Parathyroid adenoma (tissue), 2 donors: ENCODE data around the gene KCNJ15.
A peak's percentile ranks its signal among the peaks of the same experiment; 100 is the strongest.

ENCODE experiments used
- H2AFZ ChIP-seq: fragments of 300-600 bp; sonication (generic); one replicate; pipeline ENCODE4 v1.7.0; 2017; ENCODE audit warnings: antibody characterized with exemption, mild to moderate bottlenecking
- H3K27ac ChIP-seq: fragments of 300-600 bp; sonication (generic); one replicate; pipeline ENCODE4 v1.7.0; 2017
- H3K27me3 ChIP-seq: fragments of 300-600 bp; sonication (generic); one replicate; pipeline ENCODE4 v1.7.0; 2017; ENCODE audit warnings: low read length; ENCODE audit not compliant: control insufficient read depth, insufficient read depth
- H3K36me3 ChIP-seq: fragments of 300-600 bp; sonication (generic); one replicate; pipeline ENCODE4 v1.7.0; 2017; ENCODE audit warnings: low read length; ENCODE audit not compliant: control insufficient read depth, insufficient read depth
- H3K4me1 ChIP-seq: fragments of 300-600 bp; sonication (generic); one replicate; pipeline ENCODE4 v1.7.0; 2017; ENCODE audit warnings: control low read depth
- H3K4me2 ChIP-seq: fragments of 300-600 bp; sonication (generic); one replicate; pipeline ENCODE4 v1.7.0; 2017; ENCODE audit warnings: low read length
- H3K4me3 ChIP-seq: fragments of 300-600 bp; sonication (generic); one replicate; pipeline ENCODE4 v1.7.0; 2017; ENCODE audit warnings: low read depth, low read length
- H3K79me2 ChIP-seq: fragments of 300-600 bp; sonication (generic); one replicate; pipeline ENCODE4 v1.7.0; 2017; ENCODE audit warnings: control low read depth
- H3K9ac ChIP-seq: fragments of 300-600 bp; sonication (generic); one replicate; pipeline ENCODE4 v1.7.0; 2017; ENCODE audit warnings: mild to moderate bottlenecking
- H3K9me3 ChIP-seq: fragments of 300-600 bp; sonication (generic); one replicate; pipeline ENCODE4 v1.7.0; 2017; ENCODE audit warnings: low read length; ENCODE audit not compliant: control insufficient read depth
- TF ChIP-seq, protein P1 (sequence below): fragments of 300-600 bp; sonication (generic); IDR thresholded peaks from one replicate; pipeline ENCODE4 v1.7.0; 2017; ENCODE audit warnings: antibody characterized with exemption, mild to moderate bottlenecking
- donor health status: primary hyperparathyroidism.

KCNJ15 gene

DNA sequence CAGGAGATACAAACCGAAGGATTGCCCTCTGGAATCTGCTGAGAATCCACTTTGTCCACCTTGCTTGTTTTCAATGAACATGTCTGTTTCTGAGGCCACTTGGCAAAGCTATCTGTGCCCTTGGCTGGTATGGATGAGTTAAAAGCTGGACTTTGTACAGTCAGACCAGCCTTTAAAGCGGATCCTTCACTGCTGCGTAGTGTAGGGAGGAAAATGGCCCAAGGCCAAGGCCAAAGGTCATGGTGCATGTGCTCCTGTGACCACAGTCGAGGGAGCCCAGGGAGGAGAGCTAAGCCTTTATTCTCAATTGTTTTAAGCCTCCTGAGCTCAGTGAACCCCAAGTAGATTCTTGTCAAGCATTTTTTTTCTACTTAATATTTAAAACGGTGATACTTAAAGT lies 37.0 kb downstream of the KCNJ15 start:
- Histone ChIP-seq H3K27me3 (no peaks in the 10 kb centered on the region), H2AFZ (no peak overlapping the region), H3K79me2 (no peaks in the 10 kb centered on the region), H3K36me3 (no peaks in the 10 kb centered on the region), H3K9ac (no peak overlapping the region), H3K9me3 (no peaks in the 10 kb centered on the region), H3K27ac (no peak overlapping the region), H3K4me3 (no peak overlapping the region), H3K4me2 (no peak overlapping the region), H3K4me1 (no peaks in the 10 kb centered on the region)
- TF ChIP-seq, protein P1, sequence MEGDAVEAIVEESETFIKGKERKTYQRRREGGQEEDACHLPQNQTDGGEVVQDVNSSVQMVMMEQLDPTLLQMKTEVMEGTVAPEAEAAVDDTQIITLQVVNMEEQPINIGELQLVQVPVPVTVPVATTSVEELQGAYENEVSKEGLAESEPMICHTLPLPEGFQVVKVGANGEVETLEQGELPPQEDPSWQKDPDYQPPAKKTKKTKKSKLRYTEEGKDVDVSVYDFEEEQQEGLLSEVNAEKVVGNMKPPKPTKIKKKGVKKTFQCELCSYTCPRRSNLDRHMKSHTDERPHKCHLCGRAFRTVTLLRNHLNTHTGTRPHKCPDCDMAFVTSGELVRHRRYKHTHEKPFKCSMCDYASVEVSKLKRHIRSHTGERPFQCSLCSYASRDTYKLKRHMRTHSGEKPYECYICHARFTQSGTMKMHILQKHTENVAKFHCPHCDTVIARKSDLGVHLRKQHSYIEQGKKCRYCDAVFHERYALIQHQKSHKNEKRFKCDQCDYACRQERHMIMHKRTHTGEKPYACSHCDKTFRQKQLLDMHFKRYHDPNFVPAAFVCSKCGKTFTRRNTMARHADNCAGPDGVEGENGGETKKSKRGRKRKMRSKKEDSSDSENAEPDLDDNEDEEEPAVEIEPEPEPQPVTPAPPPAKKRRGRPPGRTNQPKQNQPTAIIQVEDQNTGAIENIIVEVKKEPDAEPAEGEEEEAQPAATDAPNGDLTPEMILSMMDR, result no peak

DNA sequence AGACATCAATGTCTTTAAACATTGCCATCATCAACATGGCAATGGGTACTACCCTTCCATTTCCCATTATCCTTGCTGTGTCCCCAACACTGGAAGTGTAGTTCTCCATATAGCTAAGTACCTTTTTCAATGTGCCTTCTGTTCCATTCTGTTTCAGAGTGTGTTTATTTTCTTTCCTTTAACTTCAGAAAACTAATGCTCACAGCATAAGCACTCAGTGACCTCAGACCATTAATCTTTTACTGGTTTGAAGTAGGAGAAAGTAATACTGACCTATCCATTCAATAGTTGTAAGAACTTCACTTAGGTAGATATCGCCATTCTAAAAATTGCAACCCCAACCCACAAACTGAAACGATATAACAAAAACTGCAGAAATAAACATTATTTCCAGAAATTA lies 37.8 kb downstream of the KCNJ15 start:
- Histone ChIP-seq H3K79me2 (no peaks in the 10 kb centered on the region), H3K27me3 (no peaks in the 10 kb centered on the region), H3K27ac (no peak overlapping the region), H3K4me3 (no peak overlapping the region), H3K4me2 (no peak overlapping the region), H3K4me1 (no peaks in the 10 kb centered on the region), H3K9me3 (no peaks in the 10 kb centered on the region), H3K36me3 (no peaks in the 10 kb centered on the region), H2AFZ (no peak overlapping the region), H3K9ac (no peak overlapping the region)
- TF ChIP-seq, protein P1, result no peak

DNA sequence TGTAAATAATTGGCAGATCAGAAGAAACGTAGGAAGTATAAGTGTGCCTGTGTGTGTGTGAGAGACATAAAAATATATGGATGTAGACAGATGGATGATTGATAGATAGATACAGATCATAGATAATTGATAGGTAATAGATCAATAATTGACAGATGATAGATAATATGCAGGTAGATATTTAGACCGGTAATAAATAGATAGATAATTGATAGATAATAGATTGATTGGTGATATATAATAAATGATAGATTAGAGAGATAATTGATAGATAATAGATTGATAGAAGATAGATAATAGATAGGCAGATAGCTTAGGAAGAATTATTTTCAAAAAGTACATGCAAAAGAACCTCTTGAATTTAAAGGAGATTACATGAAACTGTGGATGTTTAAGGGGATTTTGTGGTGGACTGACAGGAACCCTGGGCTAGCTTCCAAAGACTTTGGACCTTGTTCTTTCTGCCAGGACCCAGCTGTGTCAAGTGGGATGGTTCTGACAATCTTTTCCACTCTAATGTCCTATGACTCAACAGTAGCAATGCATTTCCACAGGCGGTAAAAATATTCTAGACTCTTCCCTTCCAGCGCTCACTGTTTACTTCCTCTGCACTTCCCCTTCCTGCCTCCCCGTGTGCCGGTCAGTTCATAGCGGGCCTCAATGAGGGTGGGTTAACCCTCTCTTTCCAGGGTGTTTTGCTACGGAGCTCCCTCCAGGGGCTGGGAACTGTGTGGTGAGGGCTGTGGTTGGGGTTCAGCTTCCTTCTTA lies 39.4 kb downstream of the KCNJ15 start:
- TF ChIP-seq, protein P1, result no peak
- no peak overlapping the region for H3K4me2 ChIP-seq
- H3K79me2 ChIP-seq, result no peaks in the 10 kb centered on the region
- H3K36me3 ChIP-seq, result no peaks in the 10 kb centered on the region
- peak overlapping the region; percentile 3 for H3K27ac ChIP-seq
- H3K27me3 ChIP-seq, result no peaks in the 10 kb centered on the region
- H3K4me3 ChIP-seq, result no peak overlapping the region
- H3K9ac ChIP-seq, result no peak overlapping the region
- H3K4me1 ChIP-seq, result no peaks in the 10 kb centered on the region
- H2AFZ ChIP-seq, result no peak overlapping the region
- no peaks in the 10 kb centered on the region for H3K9me3 ChIP-seq

DNA sequence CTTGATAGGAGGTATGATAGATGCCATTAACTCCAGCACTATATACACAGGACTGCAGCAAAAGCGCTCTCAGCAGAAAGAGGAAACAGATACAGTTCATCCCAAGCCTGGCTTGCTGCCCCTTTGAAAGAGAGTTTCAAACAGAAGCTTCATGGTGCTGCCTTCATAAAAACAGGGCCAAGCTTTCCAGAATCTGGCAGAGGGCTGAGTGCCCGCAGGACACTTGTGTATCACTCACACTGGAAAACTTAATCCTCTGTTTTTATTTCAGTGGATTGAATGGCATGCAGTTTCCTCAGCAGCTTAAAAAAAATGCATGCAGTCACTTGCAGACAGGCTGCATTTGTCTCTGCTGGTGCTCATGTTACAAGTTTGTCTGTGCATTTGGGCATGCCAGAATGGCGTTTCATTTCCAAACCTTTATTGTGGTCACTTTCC lies 40.4 kb downstream of the KCNJ15 start:
- Histone ChIP-seq H3K27ac (peak overlapping the region; percentile 19), H3K4me2 (peak overlapping the region; percentile 18), H3K4me1 (no peaks in the 10 kb centered on the region), H3K36me3 (no peaks in the 10 kb centered on the region), H3K79me2 (no peaks in the 10 kb centered on the region), H3K4me3 (no peak overlapping the region), H3K9me3 (no peaks in the 10 kb centered on the region), H3K9ac (no peak overlapping the region), H3K27me3 (no peaks in the 10 kb centered on the region), H2AFZ (no peak overlapping the region)
- TF ChIP-seq, protein P1, result no peak

DNA sequence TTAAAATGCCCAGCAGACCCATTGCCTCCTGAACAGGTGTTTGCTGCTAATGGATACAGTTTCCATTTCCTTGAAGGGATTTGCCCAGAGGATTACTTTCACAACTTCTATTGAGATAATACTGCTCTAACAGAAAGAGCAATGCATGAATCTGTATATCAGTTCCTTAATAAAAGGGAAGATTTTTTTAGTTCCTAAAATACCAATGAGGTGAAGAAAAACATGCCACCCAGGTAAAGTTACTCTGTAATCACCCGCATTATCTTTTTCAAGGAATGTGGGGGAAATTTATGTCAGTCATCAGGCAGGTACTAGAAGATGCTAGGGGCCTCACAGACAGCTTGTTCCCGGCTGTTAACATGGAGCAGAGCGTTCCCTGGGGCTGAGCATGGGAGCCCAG lies 41.1 kb downstream of the KCNJ15 start:
- Histone ChIP-seq H3K9ac (no peak overlapping the region), H2AFZ (no peak overlapping the region), H3K27me3 (no peaks in the 10 kb centered on the region), H3K36me3 (no peaks in the 10 kb centered on the region), H3K79me2 (no peaks in the 10 kb centered on the region), H3K4me1 (no peaks in the 10 kb centered on the region), H3K4me2 (no peak overlapping the region), H3K27ac (peak overlapping the region; percentile 19), H3K9me3 (no peaks in the 10 kb centered on the region), H3K4me3 (no peak overlapping the region)
- TF ChIP-seq, protein P1, result no peak
